Testis (tissue), 2 donors: Measurements from ENCODE around the gene IL4I1.

Experiments
- POLR2A ChIP-seq: fragments of 450-650 bp; IDR thresholded peaks from one replicate; pipeline ENCODE4 v1.6.1; 2017; ENCODE audit warnings: antibody characterized with exemption, mild to moderate bottlenecking, moderate library complexity
- TF ChIP-seq, protein P1 (sequence below), 3 experiments: fragments of 450-650 bp in 2 of 3; fragments of 200-600 bp in 1 of 3; sonication (generic) in 1 of 3; IDR thresholded peaks; one replicate each; pipeline ENCODE4 v1.5.1; 2016 to 2019; ENCODE audit warnings: antibody characterized with exemption in 3 of 3, mild to moderate bottlenecking in 2 of 3, moderate library complexity in 1 of 3

- TF ChIP-seq, protein P1, sequence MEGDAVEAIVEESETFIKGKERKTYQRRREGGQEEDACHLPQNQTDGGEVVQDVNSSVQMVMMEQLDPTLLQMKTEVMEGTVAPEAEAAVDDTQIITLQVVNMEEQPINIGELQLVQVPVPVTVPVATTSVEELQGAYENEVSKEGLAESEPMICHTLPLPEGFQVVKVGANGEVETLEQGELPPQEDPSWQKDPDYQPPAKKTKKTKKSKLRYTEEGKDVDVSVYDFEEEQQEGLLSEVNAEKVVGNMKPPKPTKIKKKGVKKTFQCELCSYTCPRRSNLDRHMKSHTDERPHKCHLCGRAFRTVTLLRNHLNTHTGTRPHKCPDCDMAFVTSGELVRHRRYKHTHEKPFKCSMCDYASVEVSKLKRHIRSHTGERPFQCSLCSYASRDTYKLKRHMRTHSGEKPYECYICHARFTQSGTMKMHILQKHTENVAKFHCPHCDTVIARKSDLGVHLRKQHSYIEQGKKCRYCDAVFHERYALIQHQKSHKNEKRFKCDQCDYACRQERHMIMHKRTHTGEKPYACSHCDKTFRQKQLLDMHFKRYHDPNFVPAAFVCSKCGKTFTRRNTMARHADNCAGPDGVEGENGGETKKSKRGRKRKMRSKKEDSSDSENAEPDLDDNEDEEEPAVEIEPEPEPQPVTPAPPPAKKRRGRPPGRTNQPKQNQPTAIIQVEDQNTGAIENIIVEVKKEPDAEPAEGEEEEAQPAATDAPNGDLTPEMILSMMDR (IDR thresholded peaks at IDR 0.05): no peak
- TF ChIP-seq POLR2A: no peak
Measured at GRCh38 chr19:49857061-49857837, 39.4 kb downstream of the IL4I1 start.
